GM12878 (cell line): ENCODE measurements around the gene NPAS2. TPM values are rescaled to one million over a fixed set of nuclear protein-coding genes. Genes with fewer than 3 reads are reported as not detected.

ENCODE experiments used
- ATAC-seq: fragments of 200-7000 bp; cut with Tn5 transposase; 3 replicates; pipeline ENCODE4 v1.9.1; 2020; ENCODE audit warnings: mild to moderate bottlenecking, moderate library complexity
- BruUV-seq: library from RNA; stranded (reverse); fragments of 400-500 nt; replicated peaks from 2 replicates; lab custom pipeline; 2021; lab: Mats Ljungman, UMichigan
- CTCF ChIA-PET: fragments of 300-600 bp; sonication (Branson Sonifier 250); formaldehyde crosslinking; extraction: SDS; loops from one replicate; lab custom pipeline; 2021; ENCODE audit warnings: inconsistent platforms; lab: Yijun Ruan, JAX
- POLR2A ChIA-PET: fragments of 350-600 bp; formaldehyde crosslinking; extraction: SDS; loops from one replicate; lab custom pipeline; 2021; ENCODE audit warnings: inconsistent platforms; lab: Charles Lee
- RAD21 ChIA-PET: fragments of 300-600 bp; sonication (Branson Sonifier 250); formaldehyde crosslinking; loops from one replicate; lab custom pipeline; 2023; ENCODE audit warnings: antibody characterized with exemption; ENCODE audit not compliant: unreplicated experiment; lab: Charles Lee
- SMC1A ChIA-PET: fragments of 300-600 bp; sonication (Branson Sonifier 250); formaldehyde crosslinking; loops from one replicate; lab custom pipeline; 2023; ENCODE audit not compliant: unreplicated experiment, uncharacterized antibody; lab: Charles Lee
- DNase-seq: peaks from one replicate; pipeline ENCODE4 v3.0.0-alpha.2; 2011; ENCODE audit warnings: low read depth, low spot score
- FAIRE-seq: peaks from 3 replicates; lab custom pipeline; 2011; peaks lifted over from hg19 to GRCh38; lab: Jason Lieb, UNC
- H2AFZ ChIP-seq: 2 replicates; pipeline ENCODE4 v1.6.0; 2011; ENCODE audit warnings: low read depth, low read length, control low read depth; ENCODE audit not compliant: control insufficient read depth
- H3K27ac ChIP-seq: 2 replicates; pipeline ENCODE4 v1.5.1; 2011; ENCODE audit warnings: control low read depth; ENCODE audit not compliant: control insufficient read depth, insufficient read depth
- H3K27me3 ChIP-seq, 2 experiments: replicated peaks in 1 of 2; 2 replicates each; pipeline versions ENCODE4 v1.6.0 to v1.6.1; 2011; ENCODE audit warnings: low read length in 1 of 2; ENCODE audit not compliant: control insufficient read depth in 2 of 2, insufficient read depth in 2 of 2
- H3K36me3 ChIP-seq, 2 experiments: 2 replicates each; pipeline ENCODE4 v1.5.1; 2011; ENCODE audit warnings: low read length in 1 of 2; ENCODE audit not compliant: control insufficient read depth in 2 of 2, insufficient read depth in 2 of 2
- H3K4me1 ChIP-seq: 2 replicates; pipeline ENCODE4 v1.6.1; 2011; ENCODE audit warnings: mild to moderate bottlenecking, low read length, moderate library complexity, mixed read lengths; ENCODE audit not compliant: control insufficient read depth, insufficient read depth
- H3K4me2 ChIP-seq: 2 replicates; pipeline ENCODE4 v1.6.0; 2011; ENCODE audit warnings: control low read depth; ENCODE audit not compliant: control insufficient read depth, insufficient read depth
- H3K4me3 ChIP-seq: fragments of 200-600 bp; sonication (generic); 2 replicates; pipeline ENCODE4 v1.5.1; 2016
- H3K79me2 ChIP-seq: 2 replicates; pipeline ENCODE4 v1.6.0; 2011; ENCODE audit warnings: low read length; ENCODE audit not compliant: control insufficient read depth, insufficient read depth
- H3K9ac ChIP-seq: 2 replicates; pipeline ENCODE4 v1.8.0; 2011; ENCODE audit warnings: low read length, control low read depth, mixed read lengths; ENCODE audit not compliant: control insufficient read depth, insufficient read depth
- H3K9me3 ChIP-seq: replicated peaks from 3 replicates; pipeline ENCODE4 v1.5.1; 2011; ENCODE audit warnings: mild to moderate bottlenecking, low read length; ENCODE audit not compliant: control insufficient read depth, insufficient read depth
- H4K20me1 ChIP-seq: 2 replicates; pipeline ENCODE4 v1.6.0; 2011; ENCODE audit not compliant: control insufficient read depth, insufficient read depth
- CEBPZ ChIP-seq: fragments of 150-350 bp; IDR thresholded peaks from 2 replicates; pipeline ENCODE4 v1.6.1; 2016; ENCODE audit warnings: low read depth, low read length
- MLLT1 ChIP-seq: fragments of 450-650 bp; IDR thresholded peaks from 2 replicates; pipeline ENCODE4 v1.6.1; 2016; ENCODE audit warnings: mild to moderate bottlenecking
- MTA2 ChIP-seq: fragments of 450-650 bp; IDR thresholded peaks from 2 replicates; pipeline ENCODE4 v1.6.1; 2016; ENCODE audit warnings: low read depth, mild to moderate bottlenecking, moderate library complexity
- PKNOX1 ChIP-seq: fragments of 450-650 bp; IDR thresholded peaks from 2 replicates; pipeline ENCODE4 v1.6.1; 2016; ENCODE audit warnings: mild to moderate bottlenecking
- YY1 ChIP-seq: IDR thresholded peaks from 2 replicates; pipeline ENCODE4 v1.6.1; 2011; ENCODE audit warnings: low read depth, mild to moderate bottlenecking, low read length
- WGBS: methylation state at CpG from one replicate; pipeline ENCODE4 v1.1.6; 2016; ENCODE audit warnings: low lambda C conversion rate; ENCODE audit not compliant: insufficient replicate concordance, insufficient coverage; ENCODE audit errors: missing lambda C conversion rate; 5-methylcytosine and 5-hydroxymethylcytosine counted together
- in situ Hi-C: fragments of 300-500 bp; cut with MboI; formaldehyde crosslinking; loops from 9 replicates; pipeline ENCODE4 v1.14.3; 2018; ENCODE audit warnings: mixed read lengths
- intact Hi-C: fragments of 100-400 bp; cut with micrococcal nuclease; formaldehyde crosslinking; loops from one replicate; pipeline ENCODE4 v1.14.2; 2022; ENCODE audit not compliant: unreplicated experiment
- polyA plus RNA-seq, 11 experiments: library from polyadenylated mRNA; depleted of rRNA in 4 of 11; unstranded in 6 of 11; stranded (reverse) in 5 of 11; fragments of >200 nt; fragmentation: Nextera tagmentation in 4 of 11; fragmentation: Illumina TruSeq in 1 of 11; extraction: Ambion mirVana in 4 of 11; extraction: Trizol in 1 of 11; gene quantifications; 1 replicate in 1 of 11; 2 replicates in 10 of 11; pipeline versions ENCODE4 v1.2.1 to v1.2.3, GENCODE V29; 2011 to 2016; ENCODE audit warnings: inconsistent platforms in 2 of 11, missing spikeins in 2 of 11, low read depth in 1 of 11
- total RNA-seq, 4 experiments: library from RNA; depleted of rRNA in 3 of 4; stranded (reverse); fragments of >200 nt in 3 of 4; fragmentation: Illumina TruSeq in 1 of 4; extraction: Trizol in 1 of 4; gene quantifications; 2 replicates each; pipeline versions ENCODE4 v1.2.1 to v1.2.3, GENCODE V29; 2013 to 2021

Gene NPAS2
- total and polyA plus RNA-seq, 10 of the 15 experiments (the other 5 are each of a cell fraction or from before 2014, with no cell fraction given): 0.08 TPM; not detected in 9

- ChIA-PET SMC1A (no interaction called here), RAD21 (no interaction called here), POLR2A (no interaction called here), CTCF (no interaction called here)
- H3K79me2 ChIP-seq: no peaks in the 10 kb centered on the region
- no peak overlapping the region for H2AFZ ChIP-seq
- no peak for ATAC-seq
- in situ Hi-C loops: no loop called here
- H3K36me3 ChIP-seq: no peaks in the 10 kb centered on the region
- intact Hi-C loops: no loop called here
- no peak overlapping the region for H3K4me2 ChIP-seq
- H4K20me1 ChIP-seq: no peaks in the 10 kb centered on the region
- H3K27me3 ChIP-seq: no peaks in the 10 kb centered on the region
- no peaks in the 10 kb centered on the region for H3K4me1 ChIP-seq
- TF ChIP-seq MLLT1: no peak
- TF ChIP-seq PKNOX1: no peak
- TF ChIP-seq, all 136 proteins: peak for 0
- BruUV-seq: no TSS peak
- H3K27ac ChIP-seq: no peak overlapping the region
- DNase-seq: no peak
- no peak overlapping the region for H3K9ac ChIP-seq
- no peak overlapping the region for H3K4me3 ChIP-seq
- no peaks in the 10 kb centered on the region for H3K9me3 ChIP-seq
- FAIRE-seq: no peak
- WGBS: 40% methylated on average over 3 of the region's 3 CpGs
Observed at GRCh38 chr2:100789361-100789760, 30.6 kb upstream of the NPAS2 start.

- ChIA-PET RAD21 (no interaction called here), CTCF (no interaction called here), POLR2A (no interaction called here), SMC1A (no interaction called here)
- no peak overlapping the region for H3K27ac ChIP-seq
- 64% methylated on average over 10 of the region's 10 CpGs for WGBS
- no peaks in the 10 kb centered on the region; a peak in 1 of 4 replicates for H3K27me3 ChIP-seq
- no peaks in the 10 kb centered on the region for H4K20me1 ChIP-seq
- H2AFZ ChIP-seq: no peak overlapping the region
- TF ChIP-seq MTA2: no peak
- no peak for TF ChIP-seq CEBPZ
- no peak for TF ChIP-seq YY1
- no peak for DNase-seq
- H3K4me1 ChIP-seq: no peaks in the 10 kb centered on the region
- ATAC-seq: no peak
- H3K79me2 ChIP-seq: no peaks in the 10 kb centered on the region
- no peak overlapping the region for H3K9ac ChIP-seq
- no TSS peak for BruUV-seq
- H3K4me3 ChIP-seq: no peak overlapping the region
- H3K9me3 ChIP-seq: no peaks in the 10 kb centered on the region
- intact Hi-C loops (no loop called here), in situ Hi-C loops (no loop called here)
- no peak overlapping the region for H3K4me2 ChIP-seq
- no peak for FAIRE-seq
- no peaks in the 10 kb centered on the region for H3K36me3 ChIP-seq
Observed at GRCh38 chr2:100791294-100791935, 28.5 kb upstream of the NPAS2 start.
